Measurements from ENCODE around the gene KLF15.

KLF15 gene

DNA sequence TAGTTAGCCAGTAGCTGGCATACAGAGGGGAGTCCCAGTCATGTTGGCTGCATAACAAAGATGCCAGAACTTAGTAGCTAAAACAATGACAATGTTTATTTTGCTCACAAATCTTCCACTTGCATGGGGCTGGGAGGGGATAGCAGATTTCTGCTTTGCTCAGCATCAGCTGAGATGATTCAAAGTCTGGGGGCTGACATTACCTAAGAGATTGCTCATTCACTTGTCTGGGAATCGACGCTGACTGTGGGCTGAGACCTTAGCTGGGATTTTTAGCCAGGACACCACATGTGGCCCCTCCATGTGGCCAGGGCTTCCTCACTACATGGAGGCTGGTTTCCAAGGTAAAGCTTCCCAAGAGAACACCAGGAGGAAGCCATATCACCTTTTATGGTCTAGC lies 24.8 kb upstream of the KLF15 start:
- H3K27ac ChIP-seq: no peak overlapping the region
- TF ChIP-seq CTCF (conservative IDR thresholded peaks at IDR 0.05): no peak

DNA sequence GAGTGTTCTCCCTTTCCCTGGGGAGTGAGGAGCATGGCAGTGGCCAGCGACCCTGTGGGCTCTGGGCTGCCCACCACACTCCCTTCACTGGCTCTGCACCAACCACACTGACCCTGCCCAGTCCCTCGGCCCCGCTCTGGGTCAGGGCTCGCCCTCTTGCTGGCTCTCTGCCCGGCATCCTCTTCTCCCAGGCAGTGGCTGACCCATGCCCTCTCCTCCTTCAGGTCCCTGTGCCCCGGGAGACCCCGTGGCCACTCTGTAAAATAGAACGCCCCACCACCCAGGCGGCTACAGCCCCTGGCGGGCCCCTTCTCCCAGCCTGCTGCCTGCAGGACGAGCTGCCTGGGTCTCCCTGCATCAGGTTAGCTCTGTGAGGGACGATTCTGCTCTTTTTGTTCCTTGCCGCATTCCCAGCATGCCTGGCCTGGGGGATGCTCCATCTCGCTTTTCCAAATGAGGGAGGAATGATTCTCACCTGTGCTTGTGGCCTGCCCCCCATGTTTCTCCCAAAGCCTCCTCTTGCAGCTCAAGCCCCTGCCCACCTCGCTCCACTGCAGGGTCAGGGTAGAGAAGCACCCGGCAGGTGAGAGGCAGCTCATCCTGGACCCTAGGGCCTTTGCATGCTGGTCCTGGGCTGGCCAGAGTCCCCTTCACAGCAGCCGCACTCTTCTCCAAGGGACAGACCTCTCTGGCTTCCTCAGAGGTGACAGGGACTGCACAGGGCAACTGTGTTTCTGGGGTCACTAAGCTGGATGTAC lies 23.0 kb upstream of the KLF15 start:
- H3K27ac ChIP-seq: no peak overlapping the region
- TF ChIP-seq CTCF (conservative IDR thresholded peaks at IDR 0.05): no peak

DNA sequence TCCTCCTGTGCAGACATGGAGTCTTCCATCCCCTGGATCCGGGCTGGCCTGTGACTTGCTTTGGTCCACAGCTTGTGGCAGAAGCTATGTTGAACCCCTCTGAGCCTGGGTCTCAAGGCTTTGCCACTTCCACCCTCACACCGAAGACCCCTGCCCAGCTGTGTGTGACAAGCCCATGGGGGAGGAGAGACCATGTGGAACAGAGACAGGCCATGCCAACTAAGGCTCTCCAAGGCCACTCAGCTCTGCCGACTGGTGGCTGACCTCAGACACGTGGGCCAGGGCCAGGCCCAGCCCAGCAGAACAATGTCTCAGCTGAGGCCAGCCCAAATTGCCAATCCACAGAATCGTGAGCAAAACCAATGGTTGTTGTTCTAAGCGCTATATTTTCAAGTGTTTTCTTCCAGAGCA lies 21.1 kb upstream of the KLF15 start:
- no peak overlapping the region for H3K27ac ChIP-seq
- no peak for TF ChIP-seq CTCF (conservative IDR thresholded peaks at IDR 0.05)

GRCh38 chr3:126377211-126377610 lies 20.0 kb upstream of the KLF15 start:
- TF ChIP-seq CTCF (conservative IDR thresholded peaks at IDR 0.05): no peak
- H3K27ac ChIP-seq: no peak overlapping the region

GRCh38 chr3:126376444-126376843 lies 19.2 kb upstream of the KLF15 start:
- no peak for TF ChIP-seq CTCF (conservative IDR thresholded peaks at IDR 0.05)
- no peak overlapping the region for H3K27ac ChIP-seq

GRCh38 chr3:126375835-126376331 lies 18.7 kb upstream of the KLF15 start:
- H3K27ac ChIP-seq: no peak overlapping the region
- no peak for TF ChIP-seq CTCF (conservative IDR thresholded peaks at IDR 0.05)

DNA sequence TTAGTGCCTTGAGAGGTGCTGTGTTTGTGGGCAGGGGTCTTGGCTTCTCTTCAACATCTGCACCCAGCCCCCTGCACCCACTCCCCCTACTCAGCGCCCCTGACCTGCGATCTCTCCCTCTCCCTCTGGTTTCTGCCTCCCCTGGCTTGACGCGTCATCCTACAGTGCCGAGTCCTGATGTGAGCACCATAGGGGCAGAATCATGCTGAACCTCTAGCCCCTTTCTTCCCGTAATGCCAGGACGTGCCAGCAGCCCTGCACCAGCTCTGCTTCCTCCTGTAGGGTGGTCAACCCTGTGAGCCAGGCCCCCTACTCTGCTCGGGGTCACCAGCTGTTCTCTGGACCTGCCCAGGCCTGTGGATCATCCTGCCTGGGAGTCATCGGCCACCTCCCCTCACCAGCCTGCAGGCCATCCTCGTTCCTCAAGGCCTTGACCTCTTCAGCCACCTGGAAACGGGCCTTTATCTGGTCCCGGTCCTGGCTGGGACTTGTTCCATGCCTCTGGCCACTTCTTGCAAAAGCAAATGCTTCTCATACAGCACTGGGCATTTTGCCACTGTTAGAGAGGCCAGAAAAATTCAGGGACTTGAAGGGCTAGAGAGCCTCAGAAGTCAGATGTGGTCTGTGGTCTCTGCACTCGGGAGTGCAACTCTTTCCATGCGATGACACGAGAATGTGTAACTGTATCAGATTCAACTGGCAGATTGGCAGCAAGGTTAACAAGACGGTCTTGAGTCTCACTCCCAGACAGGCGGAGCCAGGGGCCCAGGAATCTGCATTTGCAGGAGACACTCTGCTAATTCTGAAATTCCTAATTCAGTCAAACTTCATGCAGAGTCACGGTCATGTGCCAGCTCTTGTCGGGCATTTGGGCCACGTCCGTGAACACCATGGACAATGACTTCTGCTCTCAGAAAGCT lies 16.7 kb upstream of the KLF15 start:
- no peak for TF ChIP-seq CTCF (conservative IDR thresholded peaks at IDR 0.05)
- H3K27ac ChIP-seq: no peak overlapping the region
